Activated CD4-positive, alpha-beta T cell treated with anti-CD3 and anti-CD28 coated beads, Interleukin-2, amount 50 U/mL, for 4 hours (primary cell): ENCODE results near the gene KBTBD7.
"Not testable (repeated sequence)": the region's sequence is repeated elsewhere in the genome, so short reads cannot be mapped to it uniquely, and the experiment has no call there.

Experiments used
- DNase-seq, 2 experiments: peaks; one replicate each; pipeline ENCODE4 v3.0.0-alpha.2; 2020

KBTBD7 gene

DNA sequence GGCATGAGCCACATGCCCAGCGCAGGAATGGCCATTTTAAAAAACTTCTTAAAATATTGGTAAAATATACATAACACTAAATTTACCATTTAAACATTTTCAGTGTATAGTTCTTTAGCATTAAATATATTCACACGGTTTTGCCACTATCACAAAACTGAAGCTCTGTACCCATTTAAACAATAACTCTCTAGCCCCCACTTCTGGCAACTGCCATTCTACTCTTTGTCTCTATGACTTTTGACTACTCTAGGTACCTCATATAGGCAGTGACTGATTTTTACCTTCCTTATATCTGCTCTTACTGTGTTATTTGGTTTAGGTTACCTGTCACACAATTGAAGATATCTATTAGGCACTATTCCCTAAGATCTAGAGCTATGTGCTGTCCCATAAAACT, 2.3 kb upstream of the KBTBD7 start:
- DNase-seq: no peak

DNA sequence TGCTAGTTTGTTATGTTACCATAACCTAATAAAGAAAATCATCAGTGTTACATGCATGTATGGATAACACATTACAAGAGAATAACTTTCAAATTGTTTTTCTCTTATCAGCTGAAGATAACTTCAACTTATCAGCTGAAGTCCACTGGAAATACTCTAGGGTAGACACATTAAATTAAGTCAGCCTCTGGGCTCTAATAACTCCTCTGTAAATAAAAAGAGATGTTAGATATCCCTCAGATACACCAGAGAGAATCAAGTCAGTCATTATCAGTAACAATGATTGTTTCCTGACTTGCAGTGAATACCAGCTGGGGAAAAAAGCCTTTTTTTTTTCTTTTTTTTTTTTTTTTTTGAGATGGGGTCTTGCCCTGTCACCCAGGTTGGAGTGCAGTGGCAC, 1.6 kb upstream of the KBTBD7 start:
- DNase-seq: no peak

DNA sequence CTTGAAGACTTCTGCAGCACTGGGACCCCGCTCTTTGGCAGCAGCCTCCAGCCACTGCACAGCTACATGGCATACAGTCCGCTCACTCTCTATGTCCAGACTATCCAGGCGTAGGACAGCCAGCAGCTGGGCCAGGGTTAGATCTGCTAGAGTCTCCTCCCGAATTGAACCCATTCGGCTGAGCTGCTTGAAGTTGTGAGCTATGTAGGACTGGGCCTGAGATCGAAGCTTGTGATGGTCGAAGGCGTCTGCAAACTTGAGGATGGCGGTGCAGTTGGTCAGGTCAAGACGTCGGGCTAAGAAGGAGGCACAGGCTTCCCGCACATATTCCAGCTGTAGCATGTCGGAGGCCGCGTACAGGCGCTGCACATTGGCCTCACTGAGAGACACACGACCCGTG, 900 bp downstream of the KBTBD7 start:
- DNase-seq: no peak

DNA sequence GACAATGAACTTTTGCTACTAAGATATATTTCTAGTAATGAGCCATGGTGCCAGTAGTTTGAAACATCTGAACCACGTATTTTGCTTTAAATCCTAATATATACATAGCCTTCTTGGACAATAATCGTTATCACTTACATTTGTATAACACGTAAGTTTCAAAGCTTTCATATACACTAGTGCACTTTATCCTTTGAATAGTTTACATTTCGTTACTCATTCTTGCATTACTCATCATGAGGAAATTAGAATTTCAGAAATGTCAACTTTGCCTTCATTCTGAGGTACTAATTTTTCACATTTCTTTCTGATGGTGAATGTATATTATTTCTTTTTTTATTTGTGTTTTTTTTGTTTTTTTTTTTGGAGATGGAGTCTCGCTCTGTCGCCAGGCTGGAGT, 5.8 kb downstream of the KBTBD7 start:
- DNase-seq: no peak

DNA sequence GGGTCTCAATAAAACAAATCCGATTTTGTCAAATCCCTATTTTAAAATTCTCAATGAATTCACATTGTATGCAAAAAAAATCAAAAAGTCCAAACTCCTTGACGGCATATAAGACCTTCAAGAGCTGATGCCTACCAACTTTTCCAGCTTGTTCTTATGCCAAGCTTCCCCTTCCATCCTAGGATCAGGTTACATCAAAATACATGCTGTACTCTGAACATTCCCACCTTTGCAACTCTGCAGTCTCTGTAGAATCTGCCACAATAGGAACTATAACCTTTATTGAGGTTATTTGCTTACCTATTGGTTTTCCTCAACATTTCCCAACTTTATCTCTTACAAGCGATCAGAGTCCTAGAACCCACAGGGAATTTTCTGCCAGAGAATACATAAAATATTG, 7.9 kb downstream of the KBTBD7 start:
- no peak for DNase-seq

- no peak for DNase-seq
These were observed 12.1 kb downstream of the KBTBD7 start for GRCh38 chr13:41182231-41182630.

DNA sequence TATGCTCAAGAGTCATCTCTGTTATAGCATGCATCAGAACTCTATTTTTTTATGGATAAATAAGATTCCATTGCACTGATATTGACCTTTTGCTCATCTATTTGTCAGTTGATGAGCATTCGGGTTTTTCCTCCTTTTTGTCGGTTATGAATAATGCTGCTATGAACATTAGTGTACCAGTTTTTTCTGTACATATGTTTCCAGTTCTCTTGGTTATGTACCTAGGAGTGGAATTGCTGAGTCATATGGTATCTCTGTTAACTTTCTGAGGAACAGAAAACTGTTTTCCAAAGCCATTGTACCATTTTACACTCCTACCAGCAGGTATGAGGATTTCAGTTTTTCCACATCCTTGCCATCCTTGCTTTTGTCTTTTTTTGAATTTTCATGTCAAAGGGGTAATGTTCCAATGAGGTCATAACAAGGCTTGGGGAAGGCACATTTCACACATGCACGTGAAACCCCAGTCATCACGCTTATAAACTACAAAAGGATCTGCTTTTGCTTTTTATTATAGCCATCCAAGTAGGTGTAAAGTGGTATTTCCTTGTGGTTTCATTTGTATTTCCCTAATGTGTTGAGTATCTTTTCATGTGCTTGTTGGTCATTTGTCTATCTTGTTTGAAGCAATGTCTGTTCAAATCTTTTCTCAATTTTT, 14.6 kb downstream of the KBTBD7 start:
- no peak for DNase-seq

GRCh38 chr13:41178040-41178439, 16.3 kb downstream of the KBTBD7 start:
- DNase-seq: no peak

DNA sequence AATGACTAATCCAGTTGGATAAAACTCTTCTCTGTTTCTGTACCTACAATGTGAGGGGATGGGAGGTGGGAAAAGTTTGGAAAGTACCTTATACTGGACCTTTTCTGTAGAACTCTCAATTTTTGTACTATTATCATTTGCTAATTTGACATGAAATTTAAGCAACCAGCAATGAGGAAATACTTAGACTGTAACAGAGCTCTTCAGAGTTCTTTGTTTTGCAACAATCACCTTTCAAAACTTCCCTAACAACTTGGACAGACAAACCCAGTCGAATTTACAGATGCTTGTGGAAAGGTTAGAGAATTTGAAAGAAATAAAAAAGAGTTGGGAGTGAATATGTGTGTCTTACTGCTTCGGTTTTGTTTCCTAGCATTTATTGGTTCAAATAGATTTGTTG, 16.8 kb downstream of the KBTBD7 start:
- no peak for DNase-seq

GRCh38 chr13:41175576-41175975, 18.8 kb downstream of the KBTBD7 start:
- DNase-seq: not testable (repeated sequence)

DNA sequence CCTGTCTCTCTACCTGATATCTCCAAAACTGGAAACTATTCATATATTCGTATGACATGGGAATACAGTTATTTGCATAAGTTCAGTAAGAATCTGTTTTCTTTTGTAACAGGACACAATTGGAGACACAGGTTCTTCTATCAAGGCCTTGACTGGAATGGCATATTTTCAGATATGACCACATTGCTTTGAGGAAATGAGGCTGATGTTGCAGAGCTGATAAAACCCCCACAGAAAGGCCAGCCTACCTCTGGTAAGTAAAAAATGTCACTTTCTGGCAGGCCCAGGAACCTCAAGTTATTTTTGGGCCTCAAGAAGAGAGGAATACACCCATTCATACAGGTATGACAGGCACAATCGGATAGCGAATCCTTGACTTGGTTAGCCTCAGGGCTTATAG, 32.2 kb downstream of the KBTBD7 start:
- DNase-seq: no peak

DNA sequence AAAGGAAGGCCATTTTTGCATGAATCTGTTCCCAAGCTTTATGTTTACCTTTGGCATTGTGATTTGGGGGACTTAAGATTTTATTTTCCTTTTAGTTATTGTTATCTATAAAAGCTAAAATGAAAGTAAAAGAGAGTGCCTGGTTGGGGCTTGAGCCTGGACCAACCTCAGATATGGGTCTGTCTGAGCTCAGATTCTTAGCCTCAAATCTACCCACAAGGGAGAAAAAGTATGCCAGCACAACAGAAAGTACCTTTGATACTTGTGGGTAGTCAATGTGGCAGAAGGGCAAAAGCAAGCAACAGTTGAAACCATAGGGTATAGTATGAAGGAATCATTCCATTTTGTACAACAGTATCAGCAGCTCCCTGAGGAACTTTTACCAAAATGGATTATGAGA, 35.2 kb downstream of the KBTBD7 start:
- no peak for DNase-seq

GRCh38 chr13:41157048-41157717, 37.2 kb downstream of the KBTBD7 start:
- DNase-seq: no peak

DNA sequence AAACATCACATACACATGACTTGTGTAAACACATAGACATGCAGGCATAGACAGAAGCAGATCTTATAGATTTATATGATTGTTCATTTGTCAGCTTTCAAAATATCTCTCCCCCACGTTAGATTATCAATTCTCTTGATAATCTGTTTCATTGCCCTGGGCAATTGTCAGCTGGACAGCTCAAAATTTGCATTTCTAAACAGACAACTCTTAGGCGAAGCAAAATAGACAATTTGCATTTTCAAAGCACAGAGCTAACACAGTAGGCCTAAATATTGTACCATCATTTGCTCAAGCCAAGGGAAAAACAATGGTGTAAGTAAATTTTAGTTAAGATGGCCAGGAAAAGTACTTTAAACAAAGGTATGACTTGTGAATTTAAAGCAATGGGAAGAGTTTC, 37.7 kb downstream of the KBTBD7 start:
- no peak for DNase-seq

DNA sequence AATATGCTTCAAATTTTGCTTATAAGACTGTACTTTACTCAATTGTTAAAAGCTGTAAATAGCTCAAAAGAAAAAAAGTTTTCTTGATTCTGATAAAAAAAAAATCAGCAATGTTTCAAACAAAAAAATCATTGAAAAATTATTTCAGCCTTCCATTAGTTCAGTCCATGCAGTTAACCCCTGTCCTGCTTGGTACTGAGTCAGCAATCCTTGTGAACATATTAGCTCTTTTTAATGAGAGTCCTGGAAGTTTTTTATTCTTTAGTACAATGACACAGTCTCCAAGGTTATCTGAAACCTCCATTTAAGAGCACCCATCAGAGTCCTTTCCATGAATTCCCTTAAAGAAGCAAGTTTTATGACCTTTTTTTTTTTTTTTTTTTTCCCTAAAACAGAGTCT, 40.3 kb downstream of the KBTBD7 start:
- DNase-seq: no peak

DNA sequence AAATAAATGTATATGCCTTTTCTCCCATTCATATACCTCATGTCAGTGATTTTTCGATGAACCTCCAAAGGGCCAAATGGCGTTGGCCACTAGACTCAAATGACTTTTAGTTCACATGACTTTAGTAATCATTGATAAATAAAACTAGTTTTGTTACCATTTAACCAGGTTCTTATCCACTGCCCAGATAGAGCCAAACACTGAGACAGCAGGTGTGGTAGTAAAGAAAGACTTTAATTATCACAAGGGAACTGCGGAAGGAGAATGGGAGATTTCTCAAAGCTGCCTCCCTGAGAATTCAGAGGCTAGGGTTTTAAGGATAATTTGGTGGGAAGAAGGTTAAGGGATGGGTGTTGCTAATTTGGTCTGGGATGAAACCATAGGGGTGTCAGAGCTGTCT, 42.4 kb downstream of the KBTBD7 start:
- DNase-seq: no peak

- no peak for DNase-seq
These were observed 44.3 kb downstream of the KBTBD7 start for GRCh38 chr13:41150058-41150457.

DNA sequence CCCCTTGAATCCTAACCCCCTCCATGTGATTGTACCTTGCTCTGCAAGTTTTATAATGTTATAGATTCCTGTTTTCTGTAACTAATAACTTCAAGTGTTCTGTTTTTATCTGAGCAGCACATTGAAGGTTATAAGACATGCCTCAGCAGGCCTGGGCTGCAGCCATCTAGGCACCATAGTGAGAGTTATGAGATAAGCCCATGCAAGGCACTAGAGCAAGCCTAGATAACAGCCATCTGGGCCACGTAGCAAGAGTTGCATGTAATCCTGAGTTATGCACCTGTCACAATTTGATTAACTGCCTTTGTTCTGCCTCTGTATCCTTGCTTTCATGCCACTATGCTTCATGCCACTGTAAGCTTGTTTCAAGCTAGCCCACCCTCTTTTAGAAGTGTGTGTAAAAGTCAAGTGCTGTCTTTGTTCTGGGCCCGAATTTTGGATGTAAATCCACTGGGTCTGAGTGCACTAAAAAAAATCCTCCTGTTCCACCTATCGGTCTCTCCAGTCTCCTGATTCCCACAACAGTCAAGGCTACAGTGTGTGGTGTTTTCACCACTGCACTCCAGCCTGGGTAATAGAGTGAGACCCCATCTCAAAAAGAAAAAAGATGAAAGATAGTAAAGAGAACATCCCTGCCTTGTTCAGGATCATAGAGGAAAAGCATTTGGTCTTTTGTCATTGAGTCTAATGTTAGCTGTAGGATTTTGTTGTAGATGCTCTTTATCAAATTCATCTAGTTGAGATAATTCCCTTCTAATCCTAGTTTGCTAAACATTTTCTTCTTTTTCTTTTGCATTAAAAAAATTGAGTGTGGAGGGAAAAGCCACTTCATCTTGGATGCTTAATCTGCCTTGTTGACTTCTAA, 45.7 kb downstream of the KBTBD7 start:
- no peak for DNase-seq

- DNase-seq: no peak
These were observed 49.0 kb downstream of the KBTBD7 start for GRCh38 chr13:41145136-41145908.

- DNase-seq: no peak
These were observed 49.8 kb downstream of the KBTBD7 start for GRCh38 chr13:41144576-41144975.
